Measurements from ENCODE around the gene SFXN4. TPM values are rescaled to one million over a fixed set of nuclear protein-coding genes. Genes with fewer than 3 reads are reported as not detected.

SFXN4 gene
- total and polyA plus RNA-seq, 4 donors = 12.4 to 34.1 (median 24.1) TPM

DNA sequence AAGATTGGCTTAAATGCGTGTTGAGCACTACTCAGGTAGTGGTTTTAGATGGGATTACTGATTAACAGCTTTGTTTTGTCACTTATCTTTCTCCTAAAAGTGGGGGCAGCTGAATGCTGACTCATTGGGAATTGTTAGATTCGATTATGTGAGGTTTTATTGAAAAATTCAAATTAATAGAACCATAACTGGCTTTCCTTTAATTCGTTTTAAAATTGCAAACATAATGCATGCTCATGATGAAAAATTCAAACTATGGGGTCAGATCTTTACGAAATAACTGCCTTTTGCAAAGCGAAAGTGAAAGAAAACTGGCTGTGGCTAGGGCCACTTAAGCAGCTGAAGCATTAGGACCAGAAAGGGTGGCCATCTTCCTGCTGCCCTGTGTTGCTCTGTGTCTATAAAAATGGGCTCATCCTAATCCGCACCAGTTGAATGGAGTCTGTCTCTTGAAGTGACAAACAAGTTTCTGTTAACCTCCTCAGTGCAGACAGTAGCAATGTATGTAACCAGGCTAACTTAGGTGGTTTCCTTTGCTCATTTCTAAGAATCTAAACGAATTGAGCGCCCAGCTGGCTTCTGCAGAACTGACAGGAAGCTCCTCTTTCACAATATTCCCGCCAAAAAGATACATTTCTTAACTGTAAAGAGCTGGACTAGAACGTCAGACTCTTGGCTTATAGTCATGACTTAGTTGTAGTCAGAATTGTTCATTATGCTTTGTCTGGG, 33.8 kb downstream of the SFXN4 start:
- Histone ChIP-seq H3K9me3 (ENCODE audit: control insufficient read depth in 4 of 4, low read length in 3 of 4) (no peaks in the 10 kb centered on the region), H3K9ac (ENCODE audit: low read depth in 1 of 2, low read length in 2 of 2) (peak overlapping the region; percentile 55 to 98), H3K4me3 (ENCODE audit: low read depth in 1 of 3, low read length in 3 of 3) (peak overlapping the region in 2 of 3 donors; percentile 37 to 71), H3K4me1 (ENCODE audit: control insufficient read depth in 4 of 4, insufficient read depth in 4 of 4, low read length in 3 of 4) (peaks cover 3 to 29% (median 23%) of the 10 kb centered on the region in 4 donors), H3K36me3 (ENCODE audit: control insufficient read depth in 4 of 4, insufficient read depth in 3 of 4, low read depth in 1 of 4, low read length in 3 of 4) (peaks cover 2 to 21% (median 8%) of the 10 kb centered on the region in 4 donors), H3K27me3 (ENCODE audit: control insufficient read depth in 4 of 4, insufficient read depth in 4 of 4, low read length in 3 of 4) (no peaks in the 10 kb centered on the region), H3K27ac (ENCODE audit: low read depth in 1 of 2, low read length in 2 of 2) (peak overlapping the region; percentile 67 to 94)
- 23% methylated on average over 10 of the region's 10 CpGs for WGBS
- no peak for TF ChIP-seq HNF4G (IDR thresholded peaks at IDR 0.05)
- TF ChIP-seq, protein P1, sequence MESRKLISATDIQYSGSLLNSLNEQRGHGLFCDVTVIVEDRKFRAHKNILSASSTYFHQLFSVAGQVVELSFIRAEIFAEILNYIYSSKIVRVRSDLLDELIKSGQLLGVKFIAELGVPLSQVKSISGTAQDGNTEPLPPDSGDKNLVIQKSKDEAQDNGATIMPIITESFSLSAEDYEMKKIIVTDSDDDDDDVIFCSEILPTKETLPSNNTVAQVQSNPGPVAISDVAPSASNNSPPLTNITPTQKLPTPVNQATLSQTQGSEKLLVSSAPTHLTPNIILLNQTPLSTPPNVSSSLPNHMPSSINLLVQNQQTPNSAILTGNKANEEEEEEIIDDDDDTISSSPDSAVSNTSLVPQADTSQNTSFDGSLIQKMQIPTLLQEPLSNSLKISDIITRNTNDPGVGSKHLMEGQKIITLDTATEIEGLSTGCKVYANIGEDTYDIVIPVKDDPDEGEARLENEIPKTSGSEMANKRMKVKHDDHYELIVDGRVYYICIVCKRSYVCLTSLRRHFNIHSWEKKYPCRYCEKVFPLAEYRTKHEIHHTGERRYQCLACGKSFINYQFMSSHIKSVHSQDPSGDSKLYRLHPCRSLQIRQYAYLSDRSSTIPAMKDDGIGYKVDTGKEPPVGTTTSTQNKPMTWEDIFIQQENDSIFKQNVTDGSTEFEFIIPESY (IDR thresholded peaks at IDR 0.05) = no peak
- TF ChIP-seq, protein P2, sequence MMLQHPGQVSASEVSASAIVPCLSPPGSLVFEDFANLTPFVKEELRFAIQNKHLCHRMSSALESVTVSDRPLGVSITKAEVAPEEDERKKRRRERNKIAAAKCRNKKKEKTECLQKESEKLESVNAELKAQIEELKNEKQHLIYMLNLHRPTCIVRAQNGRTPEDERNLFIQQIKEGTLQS (IDR thresholded peaks at IDR 0.05) = no peak
- TF ChIP-seq JUND (IDR thresholded peaks at IDR 0.05) = no peak
- TF ChIP-seq FOXA1 (IDR thresholded peaks at IDR 0.05) = no peak
- no peak for TF ChIP-seq NR2F2 (IDR thresholded peaks at IDR 0.05)
- TF ChIP-seq RXRA (IDR thresholded peaks at IDR 0.05) = no peak
- TF ChIP-seq, protein P3, sequence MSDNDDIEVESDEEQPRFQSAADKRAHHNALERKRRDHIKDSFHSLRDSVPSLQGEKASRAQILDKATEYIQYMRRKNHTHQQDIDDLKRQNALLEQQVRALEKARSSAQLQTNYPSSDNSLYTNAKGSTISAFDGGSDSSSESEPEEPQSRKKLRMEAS (IDR thresholded peaks at IDR 0.05) = no peak
- TF ChIP-seq, protein P4, sequence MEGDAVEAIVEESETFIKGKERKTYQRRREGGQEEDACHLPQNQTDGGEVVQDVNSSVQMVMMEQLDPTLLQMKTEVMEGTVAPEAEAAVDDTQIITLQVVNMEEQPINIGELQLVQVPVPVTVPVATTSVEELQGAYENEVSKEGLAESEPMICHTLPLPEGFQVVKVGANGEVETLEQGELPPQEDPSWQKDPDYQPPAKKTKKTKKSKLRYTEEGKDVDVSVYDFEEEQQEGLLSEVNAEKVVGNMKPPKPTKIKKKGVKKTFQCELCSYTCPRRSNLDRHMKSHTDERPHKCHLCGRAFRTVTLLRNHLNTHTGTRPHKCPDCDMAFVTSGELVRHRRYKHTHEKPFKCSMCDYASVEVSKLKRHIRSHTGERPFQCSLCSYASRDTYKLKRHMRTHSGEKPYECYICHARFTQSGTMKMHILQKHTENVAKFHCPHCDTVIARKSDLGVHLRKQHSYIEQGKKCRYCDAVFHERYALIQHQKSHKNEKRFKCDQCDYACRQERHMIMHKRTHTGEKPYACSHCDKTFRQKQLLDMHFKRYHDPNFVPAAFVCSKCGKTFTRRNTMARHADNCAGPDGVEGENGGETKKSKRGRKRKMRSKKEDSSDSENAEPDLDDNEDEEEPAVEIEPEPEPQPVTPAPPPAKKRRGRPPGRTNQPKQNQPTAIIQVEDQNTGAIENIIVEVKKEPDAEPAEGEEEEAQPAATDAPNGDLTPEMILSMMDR (IDR thresholded peaks at IDR 0.05; ENCODE audit: low read depth, low read length, missing input control) = no peak
- TF ChIP-seq EGR1 (IDR thresholded peaks at IDR 0.05; ENCODE audit: low read depth in 2 of 2) = no peak
- TF ChIP-seq SP1 (IDR thresholded peaks at IDR 0.05) = peak; percentile 41
- peak; percentile 80 for TF ChIP-seq YY1 (IDR thresholded peaks at IDR 0.05)
- TF ChIP-seq FOXA2 (IDR thresholded peaks at IDR 0.05) = no peak
- TF ChIP-seq, protein P5, sequence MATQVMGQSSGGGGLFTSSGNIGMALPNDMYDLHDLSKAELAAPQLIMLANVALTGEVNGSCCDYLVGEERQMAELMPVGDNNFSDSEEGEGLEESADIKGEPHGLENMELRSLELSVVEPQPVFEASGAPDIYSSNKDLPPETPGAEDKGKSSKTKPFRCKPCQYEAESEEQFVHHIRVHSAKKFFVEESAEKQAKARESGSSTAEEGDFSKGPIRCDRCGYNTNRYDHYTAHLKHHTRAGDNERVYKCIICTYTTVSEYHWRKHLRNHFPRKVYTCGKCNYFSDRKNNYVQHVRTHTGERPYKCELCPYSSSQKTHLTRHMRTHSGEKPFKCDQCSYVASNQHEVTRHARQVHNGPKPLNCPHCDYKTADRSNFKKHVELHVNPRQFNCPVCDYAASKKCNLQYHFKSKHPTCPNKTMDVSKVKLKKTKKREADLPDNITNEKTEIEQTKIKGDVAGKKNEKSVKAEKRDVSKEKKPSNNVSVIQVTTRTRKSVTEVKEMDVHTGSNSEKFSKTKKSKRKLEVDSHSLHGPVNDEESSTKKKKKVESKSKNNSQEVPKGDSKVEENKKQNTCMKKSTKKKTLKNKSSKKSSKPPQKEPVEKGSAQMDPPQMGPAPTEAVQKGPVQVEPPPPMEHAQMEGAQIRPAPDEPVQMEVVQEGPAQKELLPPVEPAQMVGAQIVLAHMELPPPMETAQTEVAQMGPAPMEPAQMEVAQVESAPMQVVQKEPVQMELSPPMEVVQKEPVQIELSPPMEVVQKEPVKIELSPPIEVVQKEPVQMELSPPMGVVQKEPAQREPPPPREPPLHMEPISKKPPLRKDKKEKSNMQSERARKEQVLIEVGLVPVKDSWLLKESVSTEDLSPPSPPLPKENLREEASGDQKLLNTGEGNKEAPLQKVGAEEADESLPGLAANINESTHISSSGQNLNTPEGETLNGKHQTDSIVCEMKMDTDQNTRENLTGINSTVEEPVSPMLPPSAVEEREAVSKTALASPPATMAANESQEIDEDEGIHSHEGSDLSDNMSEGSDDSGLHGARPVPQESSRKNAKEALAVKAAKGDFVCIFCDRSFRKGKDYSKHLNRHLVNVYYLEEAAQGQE (IDR thresholded peaks at IDR 0.05) = no peak
- TF ChIP-seq HNF4A (conservative IDR thresholded peaks at IDR 0.05) = peak in 1 of 2 donors; percentile 23
- no peak for TF ChIP-seq RAD21 (IDR thresholded peaks at IDR 0.05)
- no peak for TF ChIP-seq GABPA (IDR thresholded peaks at IDR 0.05 in 1 of 2, conservative IDR thresholded peaks at IDR 0.05 in 1 of 2)
- DNase-seq (ENCODE audit: low spot score) = no peak
